Thoracic aorta endothelial cell (primary cell): ENCODE measurements around the gene ANKS6. TPM values are rescaled to one million over a fixed set of nuclear protein-coding genes. Genes with fewer than 3 reads are reported as not detected.

ENCODE experiments used
- total RNA-seq: library from RNA; depleted of rRNA; stranded (reverse); fragments of >200 nt; gene quantifications from 2 replicates; pipeline ENCODE4 v1.2.3, GENCODE V29; 2012

Gene ANKS6
- total RNA-seq: 20.6 and 20.9 TPM in 2 replicates

DNA sequence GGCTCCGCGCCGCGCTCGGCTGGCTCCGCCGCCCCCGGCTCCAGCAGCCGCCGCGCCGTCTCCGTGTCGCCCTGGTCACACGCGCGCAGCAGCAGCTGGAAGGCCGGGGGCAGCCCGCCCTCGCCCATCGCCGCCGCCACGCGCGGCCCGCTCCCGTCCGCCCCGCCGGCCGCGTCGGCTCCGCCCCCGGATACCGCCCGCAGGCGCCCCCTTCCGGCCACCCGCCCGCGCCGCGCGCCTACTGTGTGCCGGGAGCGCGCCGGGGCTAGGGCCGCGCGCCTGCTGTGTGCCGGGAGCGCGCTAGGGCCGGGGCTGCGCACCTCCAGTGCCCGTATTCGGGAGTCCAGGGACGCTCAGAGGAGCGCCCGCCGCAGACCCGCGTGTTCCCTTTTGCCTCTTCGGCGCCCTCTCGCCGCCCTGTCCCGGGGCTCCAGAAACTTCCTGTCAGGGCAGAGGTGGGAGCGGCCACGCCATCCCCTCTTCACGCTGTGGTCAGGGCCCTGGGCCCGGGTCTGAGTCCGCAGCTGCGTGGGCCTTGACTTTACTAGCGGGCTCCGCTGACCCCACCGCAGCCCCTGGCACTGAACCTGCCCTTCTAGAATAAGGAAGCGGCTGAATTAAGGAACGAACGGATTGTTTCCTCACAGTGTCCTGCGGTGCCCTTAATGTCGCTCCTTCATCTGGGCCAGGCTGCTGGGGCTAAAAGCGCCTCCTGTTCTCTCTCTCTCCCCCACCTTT is at the start of gene ANKS6:
Gene ANKS6 (minus strand): TSS at position 192 of the 738 bp plus-strand sequence. CDS start 64 bp downstream, at position 128.

GRCh38 chr9:98807070-98807813 is 10.9 kb upstream of the ANKS6 start, which contains the start of gene GALNT12:
Gene GALNT12 (plus strand): TSS chr9:98807670. CDS start chr9:98807699, 29 bp downstream.

GRCh38 chr9:98708933-98709911 is 87.1 kb downstream of the ANKS6 start, which contains the start of gene GABBR2:
Gene GABBR2 (minus strand): TSS chr9:98708935. CDS start chr9:98708737, 198 bp downstream.

Other genes with a start within 250 kb of the ANKS6 start
- gene GABBR2, start 87.6 kb downstream of the ANKS6 start, total RNA-seq: 33.5 and 39.2 TPM in 2 replicates
- gene GALNT12, start 11.1 kb upstream of the ANKS6 start, total RNA-seq: 1.4 and 1.5 TPM in 2 replicates
- not detected in 2 replicates for gene COL15A1, start 147.4 kb upstream of the ANKS6 start, total RNA-seq